SU-DHL-6 (cell line): ENCODE data around the gene PHLDA1.

ENCODE experiments used
- CTCF ChIP-seq: fragments of 200-600 bp; sonication (generic); IDR thresholded peaks from one replicate; pipeline ENCODE4 v1.5.1; 2017; ENCODE audit warnings: antibody characterized with exemption, mild to moderate bottlenecking, low read length, moderate library complexity; ENCODE audit not compliant: insufficient read depth, poor library complexity, severe bottlenecking
- EZH2phosphoT487 ChIP-seq: fragments of 200-600 bp; sonication (generic), shearing (Covaris generic); conservative IDR thresholded peaks from 2 replicates; pipeline ENCODE4 v1.6.1; 2018; ENCODE audit warnings: mild to moderate bottlenecking, antibody characterized with exemption, low read length, moderate library complexity, mixed read lengths

GRCh38 chr12:76013603-76014002, 18.0 kb downstream of the PHLDA1 start:
- TF ChIP-seq EZH2phosphoT487 (no peak), CTCF (no peak)
